ENCODE data around the gene LY86.
"Not testable (repeated sequence)": the region's sequence is repeated elsewhere in the genome, so short reads cannot be mapped to it uniquely, and the experiment has no call there.

The LY86 gene

DNA sequence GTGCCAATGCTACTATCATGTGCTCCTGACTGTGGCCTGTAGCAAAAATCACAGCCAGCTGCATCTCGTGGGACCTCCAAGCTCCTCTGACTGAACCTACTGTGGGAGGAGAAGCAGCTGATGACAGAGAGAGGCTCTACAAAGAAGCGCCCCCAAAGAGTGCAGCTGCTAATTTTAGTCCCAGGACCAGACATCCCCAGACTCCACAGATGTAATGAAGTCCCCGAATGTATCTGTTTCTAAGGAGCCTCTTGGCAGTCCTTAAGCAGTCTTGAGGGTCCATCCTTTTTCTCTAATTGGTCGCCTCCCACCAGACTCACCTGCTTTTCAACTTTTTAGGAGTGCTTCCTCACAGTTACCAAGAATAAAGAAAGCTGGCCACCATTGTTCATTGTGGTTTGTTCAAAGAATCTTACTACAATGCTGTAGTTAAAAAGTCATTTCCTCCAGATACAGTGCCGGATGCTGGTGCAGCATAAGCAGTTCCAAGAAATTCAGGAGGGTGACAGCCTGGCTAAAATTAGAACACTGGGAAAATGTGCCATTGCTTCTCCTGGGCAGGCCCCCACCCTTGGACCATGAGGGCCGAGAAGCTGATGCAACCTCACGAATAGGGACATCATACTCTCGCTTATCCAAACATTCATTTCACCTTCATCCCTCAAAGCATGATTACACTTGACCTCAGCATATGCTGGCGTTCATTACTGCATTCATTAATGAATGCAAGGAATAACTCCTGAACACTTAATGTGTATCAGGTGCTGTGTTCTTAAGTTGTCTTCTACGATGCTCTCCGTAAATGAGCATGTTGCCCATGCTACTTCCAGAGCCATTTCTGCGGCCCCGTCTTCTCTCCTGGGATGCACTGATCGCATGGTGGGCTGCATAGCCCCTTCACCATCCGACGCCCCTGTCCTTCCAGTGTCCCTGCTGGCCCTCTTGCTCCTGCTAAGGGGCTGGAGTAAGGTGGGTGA is 66.4 kb downstream of the LY86 start:
- DNase-seq: no peak

DNA sequence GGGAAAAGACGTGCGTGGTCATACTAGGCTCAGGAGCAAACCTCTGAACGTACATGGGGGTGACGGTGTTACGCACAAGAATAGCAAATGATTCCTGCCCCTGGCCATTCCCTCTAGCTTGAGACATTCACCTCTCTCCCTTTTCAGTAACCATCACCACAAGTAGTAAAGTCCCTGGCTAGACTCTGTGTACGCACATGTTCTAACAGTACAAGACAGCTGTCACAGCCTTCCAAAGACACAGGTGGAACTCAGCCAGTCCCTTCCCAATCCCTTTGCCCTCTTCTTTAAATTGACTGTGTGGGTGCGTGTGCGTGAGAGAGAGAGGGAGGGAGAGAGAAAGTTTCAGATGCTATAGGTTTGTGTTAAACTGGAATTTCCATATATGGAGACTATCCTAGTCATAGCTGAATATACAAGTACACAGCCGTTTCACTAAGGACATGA is 67.3 kb downstream of the LY86 start:
- DNase-seq: no peak

DNA sequence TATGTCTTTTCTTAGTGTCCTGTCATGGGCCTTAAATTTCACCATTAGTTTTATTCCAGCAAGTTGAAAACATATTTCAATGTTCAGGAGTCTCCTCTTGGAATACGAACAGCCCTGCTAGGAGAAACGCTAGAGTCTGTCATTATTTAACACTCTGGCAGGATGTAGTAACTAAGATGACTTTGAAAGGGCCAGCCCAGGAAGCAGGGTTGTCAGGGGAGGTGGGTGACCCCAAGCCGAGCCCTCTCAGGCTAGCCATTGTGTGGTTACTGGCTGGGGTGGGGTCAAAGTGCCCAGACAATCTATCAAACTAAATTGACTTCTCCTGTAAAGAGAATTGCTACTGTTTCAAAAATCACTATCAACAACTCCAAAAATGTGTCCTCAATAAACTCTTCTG is 67.8 kb downstream of the LY86 start:
- no peak for DNase-seq

DNA sequence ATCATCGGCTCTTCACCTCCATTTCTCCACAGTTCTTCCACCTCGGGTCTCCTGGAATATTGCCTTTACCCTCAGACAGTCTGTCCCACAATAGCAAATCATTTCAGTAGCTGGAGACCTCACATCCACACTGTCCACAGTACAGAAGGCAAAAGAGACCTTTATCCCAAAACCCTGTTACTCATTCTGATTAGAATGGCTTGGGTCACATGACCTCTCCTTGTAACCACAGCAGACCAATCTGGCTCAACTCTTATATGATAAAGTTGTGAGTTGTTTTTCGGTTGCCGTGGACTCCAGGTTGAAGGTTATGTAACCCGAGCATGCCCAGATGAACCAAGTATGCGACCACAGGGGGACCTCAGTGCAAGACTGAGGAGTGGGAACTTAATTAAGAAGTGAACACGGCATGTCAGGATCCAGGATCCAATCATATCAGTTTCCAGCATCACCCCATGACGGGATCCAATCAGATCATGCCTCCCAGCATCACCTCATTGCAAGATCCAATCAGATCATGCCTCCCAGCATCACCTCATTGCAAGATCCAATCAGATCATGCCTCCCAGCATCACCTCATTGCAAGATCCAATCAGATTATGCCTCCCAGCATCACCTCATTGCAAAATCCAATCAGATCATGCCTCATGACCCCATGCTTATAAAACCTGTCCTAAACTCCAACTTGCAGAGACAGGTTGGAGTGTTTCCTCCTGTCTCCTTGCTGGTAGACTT is 68.7 kb downstream of the LY86 start:
- no peak for DNase-seq

DNA sequence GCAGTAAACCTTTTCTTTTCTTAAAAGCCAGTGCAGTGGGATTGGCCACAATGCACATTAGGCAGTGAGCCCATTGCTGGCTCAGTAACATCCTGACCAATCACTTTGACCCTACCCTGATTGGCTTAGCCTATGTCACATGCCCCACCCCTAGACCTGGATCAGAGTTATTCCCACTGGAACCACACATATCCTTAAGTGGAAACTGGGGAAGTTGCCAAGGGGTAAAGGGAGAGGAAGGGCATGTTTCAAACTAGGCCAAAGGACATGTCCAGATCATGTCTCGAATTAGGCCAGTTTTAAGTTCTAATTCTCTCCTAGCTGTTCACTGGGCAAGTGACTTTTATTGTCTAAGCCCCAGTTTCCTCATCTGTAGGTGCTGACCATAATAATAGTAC is 69.3 kb downstream of the LY86 start:
- DNase-seq: no peak

DNA sequence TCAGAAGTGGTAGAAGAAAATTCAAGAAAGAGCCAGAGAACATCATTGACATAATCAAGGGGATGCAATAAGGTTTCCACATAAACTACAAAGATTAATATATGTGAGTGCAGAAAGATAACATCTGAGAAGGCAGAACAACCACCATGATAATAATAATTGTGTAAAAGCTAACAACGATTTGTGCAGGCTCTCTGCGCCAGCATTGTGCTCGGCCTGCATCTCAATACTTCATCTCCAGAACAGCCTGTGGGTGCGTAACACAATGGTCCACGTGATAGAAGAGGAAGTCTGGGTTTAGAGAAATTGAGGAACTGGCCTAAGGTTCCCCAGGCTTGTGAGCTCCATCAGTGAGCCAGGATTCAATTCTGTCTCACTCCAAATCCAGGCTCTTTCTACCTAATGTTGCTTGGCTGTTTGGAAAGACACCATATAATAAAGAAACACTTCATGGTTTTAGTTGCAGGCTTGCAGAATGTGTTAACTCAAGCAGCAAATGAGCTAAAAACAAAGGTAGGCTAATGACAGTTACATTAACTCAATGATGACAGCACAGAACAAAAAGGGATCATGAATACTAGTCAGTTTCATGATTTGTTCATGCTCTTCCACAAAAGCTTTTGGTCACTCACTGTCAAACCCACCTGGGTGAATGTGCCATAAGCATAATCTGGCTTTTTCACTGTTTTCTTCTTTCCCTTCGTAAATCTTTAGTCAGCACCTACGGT is 71.2 kb downstream of the LY86 start:
- no peak for DNase-seq

DNA sequence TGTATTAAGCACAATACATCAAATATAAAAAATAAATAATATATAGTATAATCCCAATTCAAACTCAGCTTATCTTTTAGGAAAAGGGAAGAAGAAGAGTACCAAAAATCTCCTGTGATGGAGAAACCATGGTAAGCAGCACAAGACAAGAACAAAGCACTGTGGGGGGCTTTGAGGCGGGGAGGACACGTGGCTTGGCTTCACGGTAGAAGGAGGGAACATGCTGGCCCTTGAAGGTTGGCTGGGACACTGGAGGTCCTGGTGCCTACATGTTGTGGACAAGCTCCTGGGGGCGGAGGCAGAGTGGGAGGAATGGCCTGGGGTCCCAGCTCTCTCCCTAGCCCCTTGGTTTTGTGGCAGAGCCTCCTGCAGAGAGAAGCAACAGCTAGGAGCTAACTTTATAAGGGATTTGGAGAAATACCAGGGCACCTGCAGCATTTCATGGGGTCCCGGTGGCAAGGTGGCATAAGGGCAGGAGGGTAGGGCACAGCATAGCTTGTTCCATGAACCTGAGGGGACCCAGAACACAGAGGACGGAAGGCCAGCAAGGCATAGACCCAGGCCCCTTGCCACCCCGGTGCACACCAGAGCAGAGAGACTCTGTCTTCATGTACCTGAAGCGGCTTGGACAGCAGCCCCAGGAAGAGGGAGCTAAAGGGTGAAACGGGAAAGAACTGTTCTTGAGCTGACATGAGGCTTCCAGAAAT is 72.0 kb downstream of the LY86 start:
- no peak for DNase-seq

DNA sequence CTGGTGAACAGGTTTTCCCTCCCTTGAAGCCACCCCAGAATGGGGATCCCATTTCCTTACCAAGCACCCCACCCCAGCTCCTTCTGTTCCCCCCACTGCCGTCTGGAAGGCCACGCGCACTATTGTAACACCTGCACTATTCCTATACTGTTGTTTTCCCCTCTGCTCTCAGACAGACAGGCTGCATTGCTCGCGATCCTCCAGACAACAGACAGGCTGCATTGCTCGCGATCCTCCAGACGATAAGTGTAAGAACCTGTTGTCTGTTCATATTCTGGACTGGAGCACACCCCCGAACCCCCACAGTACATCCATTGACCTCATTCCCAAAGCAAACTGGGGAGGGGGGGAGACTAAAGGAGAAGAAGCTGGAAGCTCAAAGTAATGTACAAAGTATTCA is 72.7 kb downstream of the LY86 start:
- no peak for DNase-seq

DNA sequence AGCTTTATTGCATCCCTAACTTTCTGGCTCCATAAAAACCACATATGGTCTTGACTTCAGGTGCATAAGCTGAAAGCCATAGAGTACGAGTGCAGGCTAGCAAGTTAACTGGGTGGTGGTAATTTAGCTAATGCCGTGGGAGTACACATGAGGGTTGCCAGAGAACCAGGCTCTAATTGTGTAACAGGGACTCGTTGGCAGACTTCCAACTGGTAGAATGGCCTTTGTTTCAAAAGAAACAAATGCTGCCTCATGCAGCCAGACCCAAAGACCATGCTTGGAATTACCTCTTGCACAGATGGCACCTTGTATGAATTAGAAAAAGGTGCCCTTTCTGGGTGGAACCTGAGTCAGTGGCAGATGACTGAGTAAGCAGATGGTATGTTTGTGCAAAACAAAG is 73.2 kb downstream of the LY86 start:
- no peak for DNase-seq

DNA sequence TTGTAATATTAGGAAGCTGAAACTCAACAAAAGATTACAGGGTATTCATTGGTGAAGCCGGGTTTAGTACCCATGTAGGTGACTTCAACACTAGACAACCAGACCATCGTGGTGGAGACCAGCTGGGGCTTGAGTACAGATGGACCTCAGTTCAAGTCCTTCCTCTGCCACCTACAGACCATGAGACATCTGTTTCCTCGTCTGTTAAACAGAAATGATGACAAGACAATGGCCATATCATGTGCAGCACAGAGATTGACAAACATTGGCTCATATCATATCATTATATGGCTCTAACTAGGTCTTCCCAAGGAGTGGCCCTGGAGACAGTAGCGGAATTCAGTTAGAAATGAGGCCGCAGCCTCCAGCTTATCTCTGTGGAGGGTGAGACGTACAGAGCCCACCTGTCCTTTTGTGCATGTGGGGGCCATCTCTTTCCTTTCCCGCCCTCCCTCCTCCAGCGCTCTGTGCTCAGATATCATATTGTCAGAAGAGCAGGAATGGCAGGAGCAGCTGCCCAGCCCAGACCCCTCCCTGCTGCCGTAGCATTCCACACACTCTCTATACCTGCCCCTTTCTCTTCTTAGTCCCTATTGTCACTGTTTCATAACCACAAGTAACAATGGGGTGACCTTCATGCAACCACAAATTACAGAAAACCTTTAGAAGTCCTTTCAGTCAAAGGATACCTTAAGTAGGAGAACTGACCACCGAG is 75.1 kb downstream of the LY86 start:
- no peak for DNase-seq

DNA sequence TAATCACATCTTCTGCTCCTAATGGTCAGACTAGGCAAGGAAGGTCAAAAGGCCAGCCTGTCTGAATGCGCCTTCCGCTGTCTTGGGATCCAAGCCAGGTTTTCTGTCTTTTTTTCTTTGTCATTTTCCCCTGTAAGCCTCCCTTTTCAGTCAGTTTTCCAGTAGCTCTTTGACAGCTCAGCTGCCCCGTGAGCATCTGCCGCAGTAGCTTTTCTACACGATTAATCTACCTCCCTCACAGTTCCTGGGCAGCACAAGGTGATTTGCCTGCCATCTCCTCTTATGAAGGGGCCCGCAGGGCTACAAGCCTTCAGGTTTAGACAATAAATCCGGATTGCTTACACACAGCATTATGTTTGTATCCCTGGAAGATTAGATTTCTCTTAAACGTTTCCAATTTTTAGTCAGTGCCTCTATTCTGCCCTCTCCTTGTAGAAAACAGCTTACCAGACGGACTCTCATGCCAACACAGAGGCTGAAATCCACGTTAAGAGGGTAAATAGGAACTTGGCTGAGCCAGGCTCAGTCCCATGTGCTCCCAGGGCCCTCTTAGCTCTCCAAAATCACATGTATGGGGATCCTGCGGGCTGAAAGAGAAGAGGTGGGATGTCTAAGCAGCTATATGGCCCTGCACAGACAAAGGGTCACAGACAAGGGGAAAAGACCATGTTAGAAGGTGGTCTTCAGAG is 77.2 kb downstream of the LY86 start:
- no peak for DNase-seq

DNA sequence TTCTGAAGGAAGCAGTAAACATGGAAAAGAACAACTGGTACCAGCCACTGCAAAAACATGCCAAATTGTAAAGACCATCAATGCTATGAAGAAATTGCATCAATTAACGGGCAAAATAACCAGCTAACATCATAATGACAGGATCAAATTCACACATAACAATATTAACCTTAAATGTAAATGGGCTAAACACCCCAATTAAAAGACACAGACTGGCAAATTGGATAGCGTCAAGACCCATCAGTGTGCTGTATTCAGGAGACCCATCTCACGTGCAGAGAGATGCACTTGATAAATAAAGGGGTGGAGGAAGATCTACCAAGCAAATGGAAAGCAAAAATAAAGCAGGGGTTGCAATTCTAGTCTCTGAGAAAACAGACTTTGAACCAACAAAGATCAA is 81.6 kb downstream of the LY86 start:
- DNase-seq: not testable (repeated sequence)

DNA sequence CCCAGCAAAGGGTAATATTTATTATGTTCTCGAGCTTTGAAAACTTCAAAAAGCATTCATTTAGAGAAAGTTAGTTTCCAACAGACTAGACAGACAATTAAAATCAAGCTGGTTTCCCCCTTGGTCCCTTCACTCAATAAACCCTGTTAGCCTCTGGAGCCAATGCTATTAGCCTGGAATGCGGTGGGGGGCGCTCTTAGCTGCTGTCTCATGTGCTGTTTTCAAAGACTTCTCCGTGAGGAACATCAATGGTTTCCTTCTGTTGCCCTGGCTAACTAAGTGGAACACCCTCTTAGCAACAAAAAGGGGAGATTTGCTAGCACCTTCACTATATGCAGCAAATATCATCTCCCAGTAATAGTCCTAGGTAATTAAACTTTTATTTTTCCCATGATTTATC is 86.4 kb downstream of the LY86 start:
- no peak for DNase-seq

DNA sequence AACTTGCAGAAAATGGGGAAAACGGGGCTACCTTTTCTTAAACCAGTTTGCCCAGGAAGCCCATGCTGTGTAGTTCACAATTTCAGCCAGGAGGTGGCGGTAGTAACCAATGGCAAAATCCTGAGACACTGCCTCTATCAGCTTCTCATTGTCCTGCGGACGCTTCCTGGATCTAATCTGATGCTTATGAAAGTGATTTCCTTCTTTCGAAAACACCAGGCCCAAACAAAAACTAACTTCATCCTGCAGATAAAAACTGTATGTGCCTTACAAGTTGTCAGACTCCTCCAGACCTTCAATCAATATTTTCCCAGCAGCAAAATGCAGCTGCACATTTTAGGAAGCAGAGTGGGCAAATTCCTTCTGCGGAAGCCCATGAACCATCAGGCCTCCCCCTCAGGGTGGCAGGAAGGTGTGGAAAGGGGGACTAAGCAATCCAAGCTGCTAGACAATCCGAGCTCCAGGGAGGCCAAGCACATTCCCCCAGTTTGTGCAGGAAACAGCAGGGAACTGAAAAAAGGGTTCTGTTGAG is 88.5 kb downstream of the LY86 start:
- peak; percentile 76 for DNase-seq

DNA sequence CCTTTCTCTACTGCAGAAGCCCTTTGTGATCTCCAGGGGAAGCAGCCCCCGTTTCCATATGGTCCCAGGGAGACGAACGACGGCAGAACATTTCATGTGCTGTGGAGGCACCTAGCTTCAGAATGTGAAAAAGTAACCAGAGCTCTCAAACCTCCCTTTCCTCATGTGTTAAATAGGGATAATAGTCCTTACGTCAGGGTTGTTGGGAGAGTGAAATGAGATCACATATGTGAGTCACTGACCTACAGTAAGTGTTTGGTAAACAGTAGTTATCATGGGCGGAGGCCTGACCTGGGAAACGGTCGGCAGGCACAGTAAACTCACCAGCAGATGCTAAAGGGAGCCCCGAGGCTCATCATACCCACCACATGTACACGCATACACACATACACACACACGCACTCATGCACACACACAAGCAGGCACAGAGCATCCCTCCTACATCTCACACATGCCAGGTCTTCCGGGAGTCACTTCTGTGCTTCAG is 89.7 kb downstream of the LY86 start:
- no peak for DNase-seq

DNA sequence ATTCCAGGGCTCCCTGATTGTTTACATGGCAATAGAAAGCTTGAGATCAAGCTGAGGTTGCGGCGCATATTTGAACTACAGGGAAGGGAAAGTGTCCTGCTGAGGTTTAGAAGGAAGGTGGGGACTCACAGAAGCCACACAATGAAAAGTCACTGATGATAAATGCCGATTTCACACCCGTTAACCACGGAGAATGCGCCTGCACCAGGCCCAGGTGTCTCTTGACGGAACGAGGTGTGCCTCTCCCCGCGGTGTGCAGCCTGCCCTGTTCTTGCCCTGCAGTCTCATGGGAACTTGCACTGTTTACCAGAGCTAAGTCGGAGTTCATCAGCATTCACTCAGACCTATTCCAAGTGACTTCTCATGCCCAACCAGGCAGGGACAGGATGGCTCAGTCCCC is 90.3 kb downstream of the LY86 start:
- DNase-seq: no peak

DNA sequence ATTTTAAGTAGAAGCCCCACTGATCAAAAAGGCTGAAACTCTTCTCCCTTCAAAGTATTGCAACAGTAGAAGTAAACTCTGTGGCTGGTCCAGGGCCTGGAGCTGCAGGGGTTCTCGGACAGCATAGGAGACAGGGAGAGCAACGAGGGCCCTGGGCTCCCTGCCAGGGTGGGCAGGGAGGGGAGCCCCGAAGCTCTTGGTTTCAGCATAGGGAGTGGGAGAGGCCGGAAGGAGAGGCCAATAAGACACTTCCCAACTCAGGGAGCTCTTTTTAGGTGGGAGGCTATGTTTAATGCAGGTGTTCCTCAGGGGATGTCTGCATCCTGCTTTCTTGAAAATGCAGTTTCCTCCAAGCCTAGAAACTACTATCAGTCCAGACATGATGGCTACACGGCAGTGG is 91.1 kb downstream of the LY86 start:
- DNase-seq: no peak

DNA sequence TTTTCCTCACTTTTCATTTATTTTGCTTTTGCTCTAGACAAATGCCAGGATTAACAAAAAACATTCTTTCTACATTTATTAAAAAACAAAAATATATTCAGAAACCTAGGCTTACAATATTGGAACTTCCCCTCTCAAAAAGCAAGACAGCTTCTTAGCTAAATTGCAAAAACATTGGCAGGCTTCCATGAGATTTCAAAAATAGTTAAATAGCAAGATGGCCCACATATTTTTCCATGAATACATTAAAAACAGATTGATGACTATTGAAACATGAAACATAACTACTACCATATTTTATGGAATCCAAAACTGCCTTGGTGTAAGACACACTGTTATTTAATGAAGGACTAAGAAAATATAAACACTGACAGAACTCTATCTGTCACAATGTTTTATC is 92.0 kb downstream of the LY86 start:
- no peak for DNase-seq

DNA sequence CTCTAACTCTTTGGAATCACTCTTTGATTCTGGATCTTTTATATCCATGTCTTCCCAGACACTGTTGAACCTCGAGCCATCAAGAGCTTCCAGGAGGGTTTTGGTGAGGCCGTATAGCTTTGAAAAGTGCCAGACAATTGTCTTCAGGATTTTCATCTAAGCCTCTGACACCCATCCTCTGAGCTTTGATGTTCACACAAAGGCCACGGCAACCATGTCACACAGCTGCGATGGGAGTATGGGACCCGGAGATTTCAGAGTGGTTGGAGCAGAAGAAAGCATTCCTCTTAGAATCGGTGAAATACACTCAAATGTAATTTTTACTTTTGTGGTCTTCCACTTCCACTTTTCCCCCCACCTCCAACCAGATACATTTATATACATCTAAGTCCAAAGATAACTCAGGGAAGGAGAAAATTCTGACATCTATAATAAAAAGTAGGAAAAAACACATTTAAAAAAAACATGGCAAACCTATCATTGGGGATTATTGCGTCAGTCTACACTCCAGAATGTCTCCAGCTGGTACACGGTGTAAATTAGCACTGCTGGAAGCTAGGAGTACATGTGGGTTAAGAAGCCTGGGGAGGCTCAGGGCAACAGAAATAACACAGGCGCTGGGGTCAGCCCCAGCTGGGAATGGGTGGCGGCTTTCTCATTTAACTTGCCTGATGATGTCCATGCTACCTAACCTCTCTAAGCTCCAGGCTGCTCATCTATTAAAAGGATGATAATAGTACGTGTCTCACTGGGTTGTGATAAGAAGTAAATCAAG is 92.7 kb downstream of the LY86 start:
- no peak for DNase-seq

DNA sequence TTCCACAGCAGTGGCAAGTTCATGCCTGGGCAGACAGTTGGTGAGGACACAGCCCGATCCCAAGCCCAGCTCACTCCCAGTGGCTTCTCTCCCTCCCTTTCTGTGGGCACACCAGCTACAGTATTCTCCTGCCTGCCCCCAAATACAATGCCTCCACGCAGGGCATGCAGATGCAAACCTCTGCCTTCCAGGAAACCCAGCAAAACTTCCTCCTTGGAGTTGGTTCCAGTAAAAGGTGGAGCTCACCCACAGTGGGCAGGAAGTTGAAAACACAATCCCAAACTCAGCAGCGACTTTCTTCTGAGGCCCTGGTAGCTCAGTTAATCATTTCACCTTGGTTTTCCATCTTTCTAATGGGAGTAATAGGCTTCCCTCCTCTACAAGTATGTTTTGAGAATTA is 93.7 kb downstream of the LY86 start:
- no peak for DNase-seq

Data from CD4-positive, alpha-beta T cell treated with Interleukin-12 subunit alpha and Interleukin-12 subunit beta, for 1 hour (primary cell).